ENCODE measurements around the gene EMILIN3.

The EMILIN3 gene

GRCh38 chr20:41364236-41364855 is 2.3 kb downstream of the EMILIN3 start:
- no peak for DNase-seq (ENCODE audit: low read depth in 2 of 3, low spot score in 1 of 3)

GRCh38 chr20:41363601-41364000 is 3.0 kb downstream of the EMILIN3 start:
- DNase-seq (ENCODE audit: low read depth in 2 of 3, low spot score in 1 of 3) = no peak

- no peak for DNase-seq (ENCODE audit: low read depth in 2 of 3, low spot score in 1 of 3)
Measured at GRCh38 chr20:41362748-41363140, 3.9 kb downstream of the EMILIN3 start.

GRCh38 chr20:41361757-41362747 is 4.6 kb downstream of the EMILIN3 start:
- DNase-seq (ENCODE audit: low read depth in 2 of 3, low spot score in 1 of 3) = no peak

GRCh38 chr20:41360831-41361756 is 5.5 kb downstream of the EMILIN3 start:
- no peak for DNase-seq (ENCODE audit: low read depth in 2 of 3, low spot score in 1 of 3)

- DNase-seq (ENCODE audit: low read depth in 2 of 3, low spot score in 1 of 3) = no peak
Measured at GRCh38 chr20:41359541-41360011, 7.0 kb downstream of the EMILIN3 start.

- no peak for DNase-seq (ENCODE audit: low read depth in 2 of 3, low spot score in 1 of 3)
Measured at GRCh38 chr20:41358717-41359116, 7.9 kb downstream of the EMILIN3 start.

GRCh38 chr20:41358230-41358629 is 8.4 kb downstream of the EMILIN3 start:
- no peak for DNase-seq (ENCODE audit: low read depth in 2 of 3, low spot score in 1 of 3)

GRCh38 chr20:41357424-41358163 is 9.0 kb downstream of the EMILIN3 start:
- no peak for DNase-seq (ENCODE audit: low read depth in 2 of 3, low spot score in 1 of 3)

- DNase-seq (ENCODE audit: low read depth in 2 of 3, low spot score in 1 of 3) = no peak
Measured at GRCh38 chr20:41356951-41357350, 9.7 kb downstream of the EMILIN3 start.

GRCh38 chr20:41355598-41356203 is 10.9 kb downstream of the EMILIN3 start:
- no peak for DNase-seq (ENCODE audit: low read depth in 2 of 3, low spot score in 1 of 3)

- no peak for DNase-seq (ENCODE audit: low read depth in 2 of 3, low spot score in 1 of 3)
Measured at GRCh38 chr20:41355192-41355591, 11.4 kb downstream of the EMILIN3 start.

GRCh38 chr20:41353530-41353929 is 13.1 kb downstream of the EMILIN3 start:
- no peak for DNase-seq (ENCODE audit: low read depth in 2 of 3, low spot score in 1 of 3)

- DNase-seq (ENCODE audit: low read depth in 2 of 3, low spot score in 1 of 3) = no peak
Measured at GRCh38 chr20:41352666-41353065, 14.0 kb downstream of the EMILIN3 start.

- no peak for DNase-seq (ENCODE audit: low read depth in 2 of 3, low spot score in 1 of 3)
Measured at GRCh38 chr20:41352106-41352505, 14.5 kb downstream of the EMILIN3 start.

- no peak for DNase-seq (ENCODE audit: low read depth in 2 of 3, low spot score in 1 of 3)
Measured at GRCh38 chr20:41350408-41350962, 16.1 kb downstream of the EMILIN3 start.

- DNase-seq (ENCODE audit: low read depth in 2 of 3, low spot score in 1 of 3) = no peak
Measured at GRCh38 chr20:41349943-41350342, 16.7 kb downstream of the EMILIN3 start.

GRCh38 chr20:41349266-41349665 is 17.4 kb downstream of the EMILIN3 start:
- no peak for DNase-seq (ENCODE audit: low read depth in 2 of 3, low spot score in 1 of 3)

GRCh38 chr20:41348430-41349172 is 18.0 kb downstream of the EMILIN3 start:
- DNase-seq (ENCODE audit: low read depth in 2 of 3, low spot score in 1 of 3) = no peak
